Hematopoietic multipotent progenitor cell (in vitro differentiated cells): ENCODE measurements around the gene RNMT. TPM values are rescaled to one million over a fixed set of nuclear protein-coding genes. Genes with fewer than 3 reads are reported as not detected.
"Not testable (repeated sequence)": the region's sequence is repeated elsewhere in the genome, so short reads cannot be mapped to it uniquely, and the experiment has no call there.

Experiments used
- DNase-seq, 3 donors: peaks; one replicate each; pipeline ENCODE4 v3.0.0-alpha.2; 2011 to 2015; ENCODE audit warnings: low read depth in 2 of 3, low spot score in 2 of 3
- total RNA-seq: library from RNA; depleted of rRNA; stranded (reverse); fragments of >200 nt; gene quantifications from one replicate; pipeline ENCODE4 v1.2.3, GENCODE V29; 2012

Gene RNMT
- 10.8 TPM for total RNA-seq

DNA sequence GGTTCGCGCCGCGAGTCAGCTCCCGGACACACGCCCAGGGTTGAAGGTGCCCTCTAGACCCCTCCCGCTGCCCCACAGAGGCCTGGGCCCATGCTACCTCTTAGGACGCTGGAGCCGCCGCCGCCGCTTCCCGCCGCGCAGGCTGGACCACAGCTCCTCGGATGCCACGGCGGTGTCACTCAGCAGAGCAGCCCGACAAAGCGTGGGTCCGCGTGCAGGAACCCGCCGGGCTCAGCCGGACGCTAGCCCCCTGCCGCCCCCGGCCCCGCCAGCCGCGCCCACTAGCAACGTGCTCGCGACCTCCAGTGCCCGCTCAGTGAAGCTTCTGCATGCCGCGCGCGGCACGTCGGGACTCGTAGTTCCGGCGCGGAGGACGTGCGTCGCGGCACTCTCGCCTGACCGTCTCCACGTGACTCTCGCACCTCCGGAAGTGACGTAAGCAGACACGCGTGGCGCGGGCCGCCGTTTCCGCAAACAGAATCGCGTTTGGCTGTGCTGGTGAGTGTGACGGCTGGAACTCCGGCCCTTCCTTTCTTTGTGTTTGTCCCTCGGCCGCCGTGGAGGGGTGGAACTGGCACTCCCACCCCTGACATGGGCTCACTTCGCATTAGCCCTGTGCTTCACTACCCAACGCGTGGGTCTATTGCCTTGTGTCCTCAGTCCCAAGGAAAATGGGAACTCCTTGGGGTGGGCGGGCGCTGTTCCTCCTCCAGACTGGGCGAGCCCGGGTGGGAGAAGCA is at the start of gene RNMT, which contains the start of gene FAM210A:
Gene RNMT, plus strand, starts transcription at position 442 of the 740 bp plus-strand sequence. CDS start 4,845 bp downstream, outside the sequence.
Gene FAM210A, minus strand, starts transcription at position 327 of the 740 bp plus-strand sequence. CDS start 44,481 bp downstream, outside the sequence.
- peak; percentile 86 to 97 (median 96) for DNase-seq

- not testable (repeated sequence) for DNase-seq
Observed at GRCh38 chr18:13677350-13677749, 49.1 kb upstream of the RNMT start.

- peak in 2 of 3 donors; percentile 2 to 28 for DNase-seq
Observed at GRCh38 chr18:13680612-13681011, 45.9 kb upstream of the RNMT start.

- no peak for DNase-seq
Observed at GRCh38 chr18:13681701-13682100, 44.8 kb upstream of the RNMT start.

DNA sequence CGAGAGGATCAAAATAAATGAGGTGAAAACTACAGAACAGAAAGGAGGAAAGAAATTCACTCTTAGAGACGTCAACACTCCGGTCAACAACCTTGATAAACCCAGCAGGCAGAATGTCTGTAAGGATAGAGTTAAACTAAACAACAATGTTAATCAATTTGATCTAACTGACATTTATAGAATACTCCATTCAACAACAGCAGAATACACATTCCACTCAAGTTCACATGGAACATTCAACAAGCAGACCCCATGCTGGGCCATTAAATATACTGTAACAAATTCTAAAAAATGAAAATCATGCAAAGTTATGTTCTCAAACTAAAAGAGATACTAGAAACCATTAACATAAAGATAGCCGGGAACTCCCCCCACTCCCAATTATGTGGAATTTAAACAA is 41.9 kb upstream of the RNMT start:
- no peak for DNase-seq

DNA sequence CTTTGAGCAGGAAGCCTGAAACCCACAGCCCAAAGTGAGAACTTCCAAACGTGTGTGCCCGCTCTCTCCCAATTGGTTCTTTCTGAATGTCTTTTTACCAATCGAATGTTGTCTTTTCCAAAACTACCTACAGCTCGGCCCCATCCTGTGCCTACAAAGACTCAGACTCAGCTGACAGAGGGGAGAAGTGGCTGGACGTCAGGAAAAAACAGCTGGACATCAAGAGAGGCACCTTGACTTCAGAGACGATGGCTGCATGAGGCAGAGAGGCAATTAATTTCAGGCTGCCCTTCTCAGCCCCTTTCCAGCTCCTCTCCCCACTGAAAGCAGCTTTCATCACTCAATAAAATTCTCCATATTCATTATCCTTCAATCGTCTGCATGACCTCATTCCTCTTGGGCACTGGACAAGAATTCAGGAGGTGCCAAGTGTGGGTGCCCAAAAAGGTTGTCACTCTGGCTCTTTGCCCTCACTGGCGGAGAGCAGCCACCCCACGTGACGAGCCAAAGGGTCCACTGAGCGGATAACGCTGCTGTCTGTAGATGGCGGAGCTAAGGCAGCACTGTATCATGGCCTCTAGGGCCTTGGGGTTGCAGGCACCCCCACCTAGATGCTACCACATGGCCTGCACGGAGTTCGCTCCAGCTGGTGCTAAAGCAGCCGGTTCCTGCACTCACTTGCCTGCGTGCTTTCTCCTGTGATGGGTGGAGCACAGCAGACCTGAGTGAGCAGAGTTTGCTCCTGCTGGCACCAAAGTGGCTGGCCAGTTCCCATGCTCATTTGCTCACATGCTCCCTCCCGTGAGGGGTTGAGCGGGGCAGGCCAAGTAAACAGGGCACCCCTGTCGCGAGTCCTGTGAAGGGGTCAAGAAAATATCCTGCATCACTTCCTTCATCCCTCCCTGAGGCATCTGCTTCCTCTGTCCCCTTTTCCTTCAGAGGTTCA is 38.0 kb upstream of the RNMT start:
- DNase-seq, result no peak

DNA sequence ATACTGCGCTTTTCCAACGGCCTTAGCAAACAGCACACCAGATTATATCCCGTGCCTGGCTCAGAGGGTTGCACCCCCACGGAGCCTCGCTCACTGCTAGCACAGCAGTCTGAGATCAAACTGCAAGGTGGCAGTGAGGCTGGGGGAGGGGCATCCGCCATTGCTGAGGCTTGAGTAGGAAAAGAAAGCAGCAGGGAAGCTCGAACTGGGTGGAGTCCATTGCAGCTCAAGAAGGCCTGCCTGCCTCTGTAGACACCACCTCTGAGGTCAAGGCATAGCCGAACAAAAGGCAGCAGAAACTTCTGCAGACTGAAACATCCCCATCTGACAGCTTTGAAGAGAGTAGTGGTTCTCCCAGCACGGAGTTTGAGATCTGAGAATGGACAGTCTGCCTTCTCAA is 36.4 kb upstream of the RNMT start:
- not testable (repeated sequence) for DNase-seq

GRCh38 chr18:13695337-13695736 is 31.1 kb upstream of the RNMT start:
- not testable (repeated sequence) for DNase-seq

DNA sequence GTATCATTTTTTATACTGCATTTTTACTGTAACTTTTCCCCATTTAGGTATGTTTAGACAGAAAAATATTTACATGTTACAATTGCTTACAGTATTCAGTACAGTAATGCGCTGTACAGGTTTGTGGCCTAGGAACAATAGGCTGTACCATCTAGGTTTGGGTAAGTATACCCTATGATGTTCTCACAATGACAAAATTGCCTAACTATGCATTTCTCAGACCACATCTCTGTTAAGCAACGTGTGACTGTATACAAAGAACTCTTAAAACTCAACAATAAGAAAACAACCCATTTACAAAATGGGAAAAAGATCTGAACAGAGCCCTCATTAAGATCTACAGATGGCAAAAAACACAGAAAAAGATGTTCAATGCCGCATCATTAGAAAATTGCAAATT is 29.5 kb upstream of the RNMT start:
- DNase-seq, result no peak

DNA sequence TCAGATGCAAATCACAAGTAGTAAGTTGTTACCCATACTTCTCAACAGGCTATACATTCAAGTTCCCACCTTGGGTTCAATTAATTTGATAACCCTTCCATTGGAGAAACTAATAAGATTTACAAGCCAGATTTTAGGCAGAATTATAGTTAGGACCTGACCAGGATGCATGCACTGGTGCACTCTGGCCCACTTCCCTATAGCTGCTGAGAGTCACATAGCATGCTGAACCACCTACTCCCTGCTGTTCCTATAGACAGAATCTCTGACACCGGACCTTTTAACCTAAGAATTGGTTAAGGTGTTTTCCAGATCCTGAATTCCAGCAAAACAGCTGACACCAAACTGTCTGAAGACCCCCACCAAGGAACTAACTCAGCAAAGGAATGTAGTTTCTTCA is 26.3 kb upstream of the RNMT start:
- DNase-seq, result no peak

DNA sequence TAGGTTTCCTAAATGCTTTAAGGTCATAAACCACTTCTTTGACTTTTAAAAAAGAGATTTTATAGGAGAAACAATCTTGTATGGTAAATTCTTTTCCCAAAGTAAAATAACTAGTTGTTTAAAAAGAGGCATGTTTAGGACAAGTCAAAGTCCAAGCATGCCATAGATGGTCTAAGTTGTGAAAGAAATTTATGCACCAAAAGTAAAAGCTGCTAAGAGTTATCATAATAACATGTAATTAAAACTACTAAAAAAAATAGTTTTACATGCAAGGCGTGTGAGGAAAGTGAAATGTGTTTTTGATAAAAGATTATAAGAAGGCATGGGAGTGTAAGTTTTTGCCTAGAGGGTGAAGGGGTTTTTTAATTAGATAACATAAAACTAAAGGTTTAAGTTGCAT is 22.6 kb upstream of the RNMT start:
- peak in 1 of 3 donors; percentile 12 for DNase-seq

DNA sequence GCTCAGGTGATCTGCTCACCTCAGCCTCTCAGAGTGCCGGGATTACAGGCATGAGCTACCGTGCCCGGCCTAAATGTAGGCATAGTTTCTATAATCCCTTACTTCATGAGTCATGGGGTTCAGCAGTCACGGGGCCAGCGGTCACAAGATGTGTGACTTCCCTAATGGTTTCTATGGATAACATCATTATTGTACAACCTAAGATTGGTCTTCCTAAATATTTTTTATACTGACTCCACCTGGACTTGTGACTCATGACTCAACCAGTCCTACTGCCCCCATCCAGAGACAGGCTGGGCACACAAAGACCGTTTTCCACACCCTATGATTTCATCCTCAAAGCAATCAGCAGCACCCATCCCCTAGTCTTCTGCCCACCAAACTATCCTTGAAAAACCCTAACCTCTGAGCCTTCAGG is 16.1 kb upstream of the RNMT start:
- DNase-seq, result no peak

DNA sequence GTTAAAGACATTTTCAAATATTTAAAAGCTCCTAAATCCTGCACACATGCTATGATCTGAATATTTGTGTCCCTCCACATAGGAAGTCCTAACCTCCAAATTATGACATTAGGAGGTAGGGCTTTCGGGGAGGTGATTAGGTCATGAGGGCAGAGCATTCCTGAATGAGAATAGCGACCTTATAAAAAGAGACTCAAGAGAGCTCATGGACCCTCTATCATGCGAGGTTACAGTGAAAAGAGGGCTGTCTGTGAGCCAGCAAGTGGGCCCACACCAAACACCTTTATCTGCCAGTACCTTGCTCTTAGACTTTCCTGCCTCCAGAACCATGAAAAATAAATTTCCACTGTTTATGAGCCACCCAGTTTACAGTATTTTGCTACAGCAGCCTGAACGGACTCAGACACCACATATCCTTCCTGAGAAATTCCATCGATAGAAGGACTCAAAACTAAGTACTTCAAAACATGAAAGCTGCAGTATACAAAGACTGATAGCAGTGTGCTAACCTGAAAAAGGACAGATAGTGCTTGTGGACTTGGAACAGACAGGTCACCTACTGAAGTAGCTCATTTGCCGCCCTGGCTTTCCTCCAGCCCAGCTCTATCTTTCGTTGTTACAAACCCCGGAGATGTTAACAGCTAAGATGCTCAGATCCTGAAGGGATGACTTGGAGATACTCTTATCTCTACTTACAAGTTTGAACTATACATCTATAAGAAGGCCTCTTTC is 13.9 kb upstream of the RNMT start:
- no peak for DNase-seq

DNA sequence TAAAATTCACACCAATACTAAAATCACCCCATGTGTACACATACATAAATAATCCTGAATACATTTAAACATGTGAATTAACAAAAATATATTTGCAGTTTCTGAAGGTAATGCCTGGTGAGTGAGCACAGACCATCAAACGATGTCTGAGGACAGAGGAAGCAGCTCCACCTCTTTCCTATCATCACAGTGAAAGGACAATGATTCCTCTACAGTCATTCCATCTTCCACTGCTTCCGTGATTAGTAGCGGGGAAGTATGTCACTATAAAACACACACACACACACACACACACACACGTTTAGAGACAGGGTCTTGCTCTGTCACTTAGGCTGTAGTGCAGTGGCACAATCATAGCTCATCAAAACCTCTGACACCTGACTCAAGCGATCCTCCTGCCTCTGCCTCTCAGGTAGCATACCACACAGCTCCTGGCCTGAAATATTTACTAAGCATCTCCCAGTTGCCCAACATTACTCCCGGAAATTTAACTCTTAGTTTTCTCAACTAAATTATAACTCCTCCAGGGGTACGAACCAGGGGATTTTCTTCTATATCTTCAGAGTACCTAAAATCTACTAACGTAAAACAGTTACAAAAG is 12.9 kb upstream of the RNMT start:
- no peak for DNase-seq

- DNase-seq, result no peak
Observed at GRCh38 chr18:13715330-13715729, 11.1 kb upstream of the RNMT start.

GRCh38 chr18:13716916-13717315 is 9.6 kb upstream of the RNMT start:
- DNase-seq, result no peak

DNA sequence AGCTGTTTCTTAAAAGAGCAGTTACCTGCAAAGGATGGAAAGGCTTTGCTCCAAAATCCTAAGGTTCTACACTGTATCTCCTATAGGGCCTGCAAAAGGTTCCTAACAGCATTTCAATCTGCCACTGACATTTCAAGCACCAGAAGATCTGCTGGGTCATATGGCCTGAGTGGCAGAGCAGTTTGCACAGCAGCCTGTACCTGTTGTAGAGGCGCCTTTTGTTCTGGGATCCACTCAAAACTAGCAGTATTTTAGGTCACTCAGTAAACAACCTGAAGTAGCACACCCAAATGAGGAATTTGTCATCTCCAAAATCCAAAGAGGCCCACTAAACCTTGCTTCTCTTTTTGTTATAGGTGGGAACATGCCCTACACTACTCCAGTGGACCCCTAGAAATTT is 6.3 kb upstream of the RNMT start:
- DNase-seq, result no peak

- no peak for DNase-seq
Observed at GRCh38 chr18:13720847-13721246, 5.6 kb upstream of the RNMT start.

GRCh38 chr18:13725566-13726231 is 774 bp upstream of the RNMT start:
- DNase-seq, result no peak

DNA sequence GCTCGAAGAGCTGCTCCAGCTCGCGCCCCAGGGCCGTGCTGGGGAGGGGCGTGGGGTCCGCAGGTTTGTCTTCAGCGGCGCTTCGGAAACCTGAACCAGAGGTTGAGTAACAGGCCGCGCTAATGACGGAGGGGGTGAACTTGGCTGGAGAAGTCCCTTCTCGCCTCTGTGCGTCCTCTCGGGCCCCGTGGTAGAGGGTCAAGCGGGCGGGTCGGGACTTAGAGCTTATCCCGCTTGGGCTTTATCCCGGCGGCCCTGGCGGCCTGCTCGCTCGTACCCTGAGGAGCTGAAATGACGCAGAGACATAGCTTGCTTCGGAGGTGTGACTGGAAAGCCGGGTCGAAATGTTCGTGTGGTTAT is 479 bp downstream of the RNMT start:
- DNase-seq, result peak in 1 of 3 donors; percentile 14
